Endothelial cell of umbilical vein (primary cell): ENCODE results near the gene FCGBP. TPM values are rescaled to one million over a fixed set of nuclear protein-coding genes. Genes with fewer than 3 reads are reported as not detected.

Experiments used
- BruUV-seq: library from RNA; stranded (reverse); fragments of 400-500 nt; replicated peaks from 2 replicates; lab custom pipeline; 2021; lab: Mats Ljungman, UMichigan
- CTCF ChIA-PET: fragments of 300-600, 350-600 bp; sonication (Branson Sonifier 250); formaldehyde crosslinking; loops from one replicate; lab custom pipeline; 2021; ENCODE audit warnings: antibody characterized with exemption, inconsistent platforms; lab: Charles Lee
- POLR2A ChIA-PET: fragments of 300-600, 350-600 bp; sonication (Branson Sonifier 250); formaldehyde crosslinking; loops from one replicate; lab custom pipeline; 2021; ENCODE audit warnings: antibody characterized with exemption, inconsistent platforms; lab: Charles Lee
- DNase-seq: peaks from one replicate; pipeline ENCODE4 v3.0.0-alpha.2; 2011; ENCODE audit warnings: low read depth, low spot score
- FAIRE-seq: peaks from 2 replicates; lab custom pipeline; 2011; peaks lifted over from hg19 to GRCh38; lab: Jason Lieb, UNC
- H2AFZ ChIP-seq: 2 replicates; pipeline ENCODE4 v1.6.0; 2012; ENCODE audit warnings: low read depth, low read length, control low read depth, inconsistent platforms
- H3K27ac ChIP-seq: 2 replicates; pipeline ENCODE4 v1.5.1; 2011; ENCODE audit warnings: low read depth, mild to moderate bottlenecking, control low read depth, low read length, moderate library complexity; ENCODE audit not compliant: insufficient read depth
- H3K27me3 ChIP-seq, 2 experiments: 2 replicates each; pipeline versions ENCODE4 v1.6.0 to v1.6.1; 2011; ENCODE audit warnings: low read length in 2 of 2, mixed read lengths in 1 of 2; ENCODE audit not compliant: control insufficient read depth in 2 of 2, insufficient read depth in 2 of 2
- H3K36me3 ChIP-seq, 2 experiments: 2 replicates in 1 of 2; 3 replicates in 1 of 2; pipeline ENCODE4 v1.5.1; 2011; ENCODE audit warnings: low read length in 2 of 2, mild to moderate bottlenecking in 1 of 2, moderate library complexity in 1 of 2; ENCODE audit not compliant: control insufficient read depth in 2 of 2, insufficient read depth in 2 of 2; ENCODE audit errors: extremely low read depth in 1 of 2
- H3K4me1 ChIP-seq: 3 replicates; pipeline ENCODE4 v1.5.1; 2011; ENCODE audit warnings: mild to moderate bottlenecking, low read length; ENCODE audit not compliant: control insufficient read depth, insufficient read depth; ENCODE audit errors: extremely low read depth
- H3K4me2 ChIP-seq: 2 replicates; pipeline ENCODE4 v1.6.1; 2011; ENCODE audit warnings: low read length, control low read depth, mixed read lengths; ENCODE audit not compliant: insufficient read depth
- H3K4me3 ChIP-seq, 3 experiments: fragments of 200-600 bp in 1 of 3; sonication (generic), shearing (Covaris generic) in 1 of 3; replicated peaks in 1 of 3; 2 replicates each; pipeline ENCODE4 v1.5.1; 2011 to 2016; ENCODE audit warnings: control low read depth in 3 of 3, low read length in 3 of 3, mild to moderate bottlenecking in 2 of 3, inconsistent platforms in 1 of 3, low read depth in 1 of 3, moderate library complexity in 1 of 3; ENCODE audit not compliant: insufficient read depth in 1 of 3
- H3K79me2 ChIP-seq: 2 replicates; pipeline ENCODE4 v1.6.0; 2012; ENCODE audit warnings: low read length, inconsistent platforms; ENCODE audit not compliant: control insufficient read depth, insufficient read depth
- H3K9ac ChIP-seq: replicated peaks from 2 replicates; pipeline ENCODE3; 2011; ENCODE audit warnings: low read length, control low read depth; ENCODE audit not compliant: insufficient read depth; ENCODE audit errors: extremely low read depth
- H3K9me1 ChIP-seq: replicated peaks from 3 replicates; pipeline ENCODE4 v1.6.0; 2011; ENCODE audit warnings: mild to moderate bottlenecking, low read length; ENCODE audit not compliant: control insufficient read depth, insufficient read depth; ENCODE audit errors: extremely low read depth
- H3K9me3 ChIP-seq: replicated peaks from 2 replicates; pipeline ENCODE4 v1.5.1; 2012; ENCODE audit warnings: low read length, inconsistent platforms; ENCODE audit not compliant: control insufficient read depth, insufficient read depth
- H4K20me1 ChIP-seq: replicated peaks from 2 replicates; pipeline ENCODE3; 2011; ENCODE audit warnings: mild to moderate bottlenecking, low read length; ENCODE audit not compliant: control insufficient read depth, insufficient read depth; ENCODE audit errors: extremely low read depth
- JUN ChIP-seq: IDR thresholded peaks from 2 replicates; pipeline ENCODE4 v1.6.1; 2011; ENCODE audit warnings: borderline replicate concordance, low read depth; ENCODE audit not compliant: insufficient read length, insufficient read depth
- MYC ChIP-seq: IDR thresholded peaks from one replicate; pipeline ENCODE4 v1.6.1; 2011; ENCODE audit warnings: mild to moderate bottlenecking, low read depth, low read length
- POLR2A ChIP-seq: IDR thresholded peaks from 2 replicates; pipeline ENCODE4 v1.6.1; 2012; ENCODE audit warnings: low read depth, mild to moderate bottlenecking, control low read depth, low read length
- POLR2AphosphoS5 ChIP-seq: IDR thresholded peaks from 2 replicates; pipeline ENCODE4 v1.6.1; 2012; ENCODE audit warnings: low read depth, mild to moderate bottlenecking, control low read depth, low read length, moderate library complexity; ENCODE audit not compliant: insufficient read depth
- dilution Hi-C: fragments of 300-500 bp; cut with MboI; formaldehyde crosslinking; loops from one replicate; pipeline ENCODE4 v1.15.0; 2019; ENCODE audit warnings: low sequenced_read_pairs; ENCODE audit not compliant: extremely low pct_ligation_motif_present
- intact Hi-C: fragments of 100-400 bp; cut with micrococcal nuclease; formaldehyde crosslinking; loops from one replicate; pipeline ENCODE4 v1.10.0; 2022
- polyA plus RNA-seq, 4 experiments: library from polyadenylated mRNA; depleted of rRNA in 3 of 4; stranded (reverse) in 3 of 4; unstranded in 1 of 4; fragments of >200 nt; gene quantifications; 2 replicates each; pipeline versions ENCODE4 v1.2.1 to v1.2.3, GENCODE V29; 2011 to 2012; ENCODE audit warnings: missing spikeins in 1 of 4
- total RNA-seq: library from RNA; stranded (reverse); gene quantifications from 2 replicates; pipeline ENCODE4 v1.2.3, GENCODE V29; 2021
- TF ChIP-seq, protein P1 (sequence below): IDR thresholded peaks from 2 replicates; pipeline ENCODE4 v1.6.1; 2011; ENCODE audit not compliant: insufficient read depth, insufficient read length
- TF ChIP-seq, protein P2 (sequence below), 2 donors: IDR thresholded peaks; 1 replicate in 1 of 2; 2 replicates in 1 of 2; pipeline ENCODE4 v1.5.1; 2011; ENCODE audit warnings: low read length in 2 of 2, mild to moderate bottlenecking in 2 of 2, moderate library complexity in 2 of 2, control low read depth in 1 of 2, inconsistent platforms in 1 of 2, low read depth in 1 of 2; ENCODE audit not compliant: insufficient read depth in 1 of 2; ENCODE audit errors: extremely low read depth in 1 of 2

FCGBP gene
- total and polyA plus RNA-seq, 2 donors (not counting 3 experiments of a cell fraction or from before 2014, with no cell fraction given): 0.01 TPM; not detected in 1

DNA sequence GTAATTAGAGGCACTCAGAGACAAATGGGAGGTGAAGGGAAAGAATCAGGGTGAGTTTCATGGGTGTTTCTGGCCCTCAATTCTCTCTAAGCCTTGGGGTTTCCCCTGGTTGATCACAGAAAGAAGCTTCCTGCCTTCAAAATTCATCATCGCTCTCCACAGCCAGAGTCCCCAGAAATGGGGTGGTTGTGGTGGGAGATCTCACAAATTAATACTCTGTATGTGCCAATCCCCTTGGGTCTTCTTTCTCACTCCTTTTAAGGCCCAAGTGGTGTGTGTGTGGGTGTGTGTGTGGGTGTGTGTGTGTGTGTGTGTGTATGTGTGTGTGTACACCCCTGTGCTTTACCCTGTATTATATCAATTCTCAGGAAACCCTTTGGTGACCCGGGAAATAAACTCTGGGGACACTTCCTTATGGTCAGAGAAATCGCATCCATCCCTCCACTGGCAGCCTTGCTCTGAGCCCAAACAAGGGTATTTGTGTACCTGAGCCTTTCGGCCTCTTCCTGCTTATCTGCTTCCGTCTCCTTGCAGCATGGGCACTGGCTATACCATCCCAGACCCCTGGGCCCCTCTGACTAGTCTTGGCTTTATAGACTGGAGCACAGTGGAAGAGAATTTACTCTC, 2.8 kb upstream of the FCGBP start:
- no peaks in the 10 kb centered on the region for H4K20me1 ChIP-seq
- no peaks in the 10 kb centered on the region for H3K9me3 ChIP-seq
- ChIA-PET POLR2A (no interaction called here), CTCF (no interaction called here)
- no peaks in the 10 kb centered on the region for H3K79me2 ChIP-seq
- no peak overlapping the region for H3K4me3 ChIP-seq
- BruUV-seq: no TSS peak
- intact Hi-C loops: no loop called here
- DNase-seq (no peak), FAIRE-seq (no peak)
- no peak overlapping the region for H3K9ac ChIP-seq
- H2AFZ ChIP-seq: no peak overlapping the region
- no peak overlapping the region for H3K27ac ChIP-seq
- TF ChIP-seq, protein P1, sequence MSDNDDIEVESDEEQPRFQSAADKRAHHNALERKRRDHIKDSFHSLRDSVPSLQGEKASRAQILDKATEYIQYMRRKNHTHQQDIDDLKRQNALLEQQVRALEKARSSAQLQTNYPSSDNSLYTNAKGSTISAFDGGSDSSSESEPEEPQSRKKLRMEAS: no peak
- TF ChIP-seq POLR2AphosphoS5: no peak
- no peak for TF ChIP-seq MYC
- TF ChIP-seq, protein P2, sequence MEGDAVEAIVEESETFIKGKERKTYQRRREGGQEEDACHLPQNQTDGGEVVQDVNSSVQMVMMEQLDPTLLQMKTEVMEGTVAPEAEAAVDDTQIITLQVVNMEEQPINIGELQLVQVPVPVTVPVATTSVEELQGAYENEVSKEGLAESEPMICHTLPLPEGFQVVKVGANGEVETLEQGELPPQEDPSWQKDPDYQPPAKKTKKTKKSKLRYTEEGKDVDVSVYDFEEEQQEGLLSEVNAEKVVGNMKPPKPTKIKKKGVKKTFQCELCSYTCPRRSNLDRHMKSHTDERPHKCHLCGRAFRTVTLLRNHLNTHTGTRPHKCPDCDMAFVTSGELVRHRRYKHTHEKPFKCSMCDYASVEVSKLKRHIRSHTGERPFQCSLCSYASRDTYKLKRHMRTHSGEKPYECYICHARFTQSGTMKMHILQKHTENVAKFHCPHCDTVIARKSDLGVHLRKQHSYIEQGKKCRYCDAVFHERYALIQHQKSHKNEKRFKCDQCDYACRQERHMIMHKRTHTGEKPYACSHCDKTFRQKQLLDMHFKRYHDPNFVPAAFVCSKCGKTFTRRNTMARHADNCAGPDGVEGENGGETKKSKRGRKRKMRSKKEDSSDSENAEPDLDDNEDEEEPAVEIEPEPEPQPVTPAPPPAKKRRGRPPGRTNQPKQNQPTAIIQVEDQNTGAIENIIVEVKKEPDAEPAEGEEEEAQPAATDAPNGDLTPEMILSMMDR (IDR thresholded peaks at IDR 0.05; ENCODE audit: extremely low read depth in 1 of 2, insufficient read depth in 1 of 2, low read depth in 1 of 2, low read length in 2 of 2): no peak
- no peak for TF ChIP-seq POLR2A
- no peak for TF ChIP-seq JUN
- H3K9me1 ChIP-seq: no peaks in the 10 kb centered on the region
- H3K4me2 ChIP-seq: no peak overlapping the region
- dilution Hi-C loops: no loop called here
- peaks cover 9% of the 10 kb centered on the region for H3K4me1 ChIP-seq
- no peaks in the 10 kb centered on the region for H3K36me3 ChIP-seq
- peaks cover 2 to 5% of the 10 kb centered on the region in 2 experiments for H3K27me3 ChIP-seq
